BLaER1 (cell line): ENCODE data around the gene HS6ST2.
"Not testable (repeated sequence)": the region's sequence is repeated elsewhere in the genome, so short reads cannot be mapped to it uniquely, and the experiment has no call there.

Source experiments
- H3K27ac ChIP-seq: shearing (Covaris generic); formaldehyde crosslinking; 2 replicates; pipeline ENCODE4 v1.8.1; 2022
- H3K27me3 ChIP-seq: shearing (Covaris generic); formaldehyde crosslinking; 2 replicates; pipeline ENCODE4 v1.8.1; 2022
- H3K36me3 ChIP-seq: shearing (Covaris generic); formaldehyde crosslinking; 2 replicates; pipeline ENCODE4 v1.8.1; 2022
- H3K4me1 ChIP-seq: shearing (Covaris generic); formaldehyde crosslinking; 2 replicates; pipeline ENCODE4 v1.8.1; 2022
- H3K4me2 ChIP-seq: shearing (Covaris generic); formaldehyde crosslinking; 2 replicates; pipeline ENCODE4 v1.8.1; 2022
- H3K4me3 ChIP-seq: shearing (Covaris generic); formaldehyde crosslinking; 2 replicates; pipeline ENCODE4 v1.8.1; 2022
- H3K9ac ChIP-seq: shearing (Covaris generic); formaldehyde crosslinking; 2 replicates; pipeline ENCODE4 v1.8.1; 2022
- H3K9me3 ChIP-seq: shearing (Covaris generic); formaldehyde crosslinking; 2 replicates; pipeline ENCODE4 v1.8.1; 2022
- H4K20me1 ChIP-seq: shearing (Covaris generic); formaldehyde crosslinking; 2 replicates; pipeline ENCODE4 v1.8.1; 2022
- Cebpa-rat ChIP-seq: shearing (Covaris generic); IDR thresholded peaks from 2 replicates; pipeline ENCODE4 v1.8.1; 2022

HS6ST2 gene

GRCh38 chrX:132948648-132949260 lies 9.7 kb downstream of the HS6ST2 start:
- Histone ChIP-seq H4K20me1 (0 out of 2 replicates have a peak, but pooled peaks cover 7% of the 10 kb centered on the region), H3K9me3 (peaks cover 6% of the 10 kb centered on the region; the same call in 1 of the 2 replicates), H3K27me3 (peaks cover 41% of the 10 kb centered on the region), H3K9ac (no peak overlapping the region), H3K4me3 (no peak overlapping the region), H3K4me2 (no peak overlapping the region), H3K36me3 (no peaks in the 10 kb centered on the region), H3K4me1 (no peaks in the 10 kb centered on the region), H3K27ac (no peak overlapping the region)
- TF ChIP-seq Cebpa-rat = no peak

- H3K36me3 ChIP-seq, H3K4me1 ChIP-seq, H3K9me3 ChIP-seq, H3K27ac ChIP-seq, H3K4me3 ChIP-seq, H3K9ac ChIP-seq, H3K4me2 ChIP-seq: not testable (repeated sequence)
- peaks cover 13% of the 10 kb centered on the region; the same call in 1 of the 2 replicates for H4K20me1 ChIP-seq
- H3K27me3 ChIP-seq = peaks cover 30% of the 10 kb centered on the region
Observed at GRCh38 chrX:132945055-132945599, 13.3 kb downstream of the HS6ST2 start.

GRCh38 chrX:132940727-132941327 lies 17.6 kb downstream of the HS6ST2 start:
- Histone ChIP-seq H3K4me2 (no peak overlapping the region), H3K4me3 (no peak overlapping the region), H3K36me3 (no peaks in the 10 kb centered on the region), H3K27ac (no peak overlapping the region), H3K9ac (no peak overlapping the region), H4K20me1 (peaks cover 20% of the 10 kb centered on the region; the same call in 1 of the 2 replicates), H3K4me1 (no peaks in the 10 kb centered on the region), H3K27me3 (peaks cover 36% of the 10 kb centered on the region), H3K9me3 (peaks cover 6% of the 10 kb centered on the region; the same call in 1 of the 2 replicates)
- no peak for TF ChIP-seq Cebpa-rat

GRCh38 chrX:132933170-132933569 lies 25.3 kb downstream of the HS6ST2 start:
- Histone ChIP-seq H3K4me2 (no peak overlapping the region), H3K27me3 (peaks cover 61% of the 10 kb centered on the region), H3K4me3 (no peak overlapping the region), H4K20me1 (peaks cover 15% of the 10 kb centered on the region; the same call in 1 of the 2 replicates), H3K4me1 (peaks cover 9% of the 10 kb centered on the region), H3K9me3 (no peaks in the 10 kb centered on the region), H3K36me3 (no peaks in the 10 kb centered on the region), H3K27ac (no peak overlapping the region), H3K9ac (no peak overlapping the region)
- TF ChIP-seq Cebpa-rat = peak; percentile 81

- Histone ChIP-seq H3K4me1 (peaks cover 1% of the 10 kb centered on the region; the same call in 1 of the 2 replicates), H3K9me3 (no peaks in the 10 kb centered on the region), H4K20me1 (peaks cover 12% of the 10 kb centered on the region; the same call in 1 of the 2 replicates), H3K4me2 (no peak overlapping the region), H3K9ac (no peak overlapping the region), H3K27ac (no peak overlapping the region), H3K4me3 (no peak overlapping the region), H3K36me3 (no peaks in the 10 kb centered on the region), H3K27me3 (peaks cover 94% of the 10 kb centered on the region)
- no peak for TF ChIP-seq Cebpa-rat
Observed at GRCh38 chrX:132924426-132924825, 34.0 kb downstream of the HS6ST2 start.

GRCh38 chrX:132918523-132918922 lies 39.9 kb downstream of the HS6ST2 start:
- H3K27ac ChIP-seq = no peak overlapping the region
- peaks cover 83% of the 10 kb centered on the region for H3K27me3 ChIP-seq
- peaks cover 6% of the 10 kb centered on the region; the same call in 1 of the 2 replicates for H4K20me1 ChIP-seq
- H3K9me3 ChIP-seq = peaks cover 16% of the 10 kb centered on the region
- TF ChIP-seq Cebpa-rat = no peak
- no peaks in the 10 kb centered on the region for H3K4me1 ChIP-seq
- no peak overlapping the region for H3K9ac ChIP-seq
- H3K4me2 ChIP-seq = no peak overlapping the region
- H3K4me3 ChIP-seq = no peak overlapping the region
- peaks cover under 1% of the 10 kb centered on the region; the same call in 1 of the 2 replicates for H3K36me3 ChIP-seq

GRCh38 chrX:132916349-132916748 lies 42.1 kb downstream of the HS6ST2 start:
- Histone ChIP-seq H4K20me1 (no peaks in the 10 kb centered on the region; the same call in 1 of the 2 replicates), H3K27ac (no peak overlapping the region), H3K9ac (no peak overlapping the region), H3K27me3 (peaks cover 67% of the 10 kb centered on the region), H3K36me3 (peaks cover 6% of the 10 kb centered on the region; the same call in 1 of the 2 replicates), H3K4me3 (no peak overlapping the region), H3K9me3 (peaks cover 38% of the 10 kb centered on the region), H3K4me1 (no peaks in the 10 kb centered on the region), H3K4me2 (no peak overlapping the region)
- TF ChIP-seq Cebpa-rat = no peak

- peaks cover 36% of the 10 kb centered on the region for H3K9me3 ChIP-seq
- H3K4me1 ChIP-seq = no peaks in the 10 kb centered on the region
- H3K4me3 ChIP-seq = no peak overlapping the region
- no peak overlapping the region for H3K4me2 ChIP-seq
- no peak overlapping the region for H3K9ac ChIP-seq
- H3K36me3 ChIP-seq = peaks cover 6% of the 10 kb centered on the region; the same call in 1 of the 2 replicates
- H3K27me3 ChIP-seq = peaks cover 57% of the 10 kb centered on the region
- no peak for TF ChIP-seq Cebpa-rat
- H4K20me1 ChIP-seq = no peaks in the 10 kb centered on the region
- no peak overlapping the region for H3K27ac ChIP-seq
Observed at GRCh38 chrX:132909643-132910042, 48.8 kb downstream of the HS6ST2 start.

- Histone ChIP-seq H3K27ac (no peak overlapping the region), H3K9me3 (peaks cover 29% of the 10 kb centered on the region), H3K36me3 (peaks cover 6% of the 10 kb centered on the region; the same call in 1 of the 2 replicates), H4K20me1 (no peaks in the 10 kb centered on the region), H3K4me2 (no peak overlapping the region), H3K4me3 (no peak overlapping the region), H3K27me3 (peaks cover 55% of the 10 kb centered on the region), H3K4me1 (no peaks in the 10 kb centered on the region), H3K9ac (no peak overlapping the region)
- TF ChIP-seq Cebpa-rat = no peak
Observed at GRCh38 chrX:132908891-132909290, 49.5 kb downstream of the HS6ST2 start.
